MM.1S (cell line): ENCODE data around the gene RUNX2.
A peak's percentile ranks its signal among the peaks of the same experiment; 100 is the strongest.

Source experiments
- DNase-seq: peaks from one replicate; pipeline ENCODE4 v3.0.0-alpha.2; 2015
- H2AFZ ChIP-seq: fragments of 300-600 bp; sonication (generic); 2 replicates; pipeline ENCODE4 v1.6.0; 2016; ENCODE audit warnings: antibody characterized with exemption, low read length
- H3F3A ChIP-seq: fragments of 300-600 bp; sonication (generic); 2 replicates; pipeline ENCODE4 v1.6.1; 2016; ENCODE audit warnings: mild to moderate bottlenecking, antibody characterized with exemption, low read length, moderate library complexity, mixed read lengths; ENCODE audit not compliant: insufficient read depth
- H3K27ac ChIP-seq: fragments of 300-600 bp; sonication (generic); 2 replicates; pipeline ENCODE4 v1.5.1; 2016; ENCODE audit warnings: mild to moderate bottlenecking, low read length
- H3K27me3 ChIP-seq: fragments of 300-600 bp; sonication (generic); replicated peaks from 2 replicates; pipeline ENCODE4 v1.6.0; 2016; ENCODE audit warnings: low read length; ENCODE audit not compliant: insufficient read depth
- H3K36me3 ChIP-seq: fragments of 300-600 bp; sonication (generic); replicated peaks from 2 replicates; pipeline ENCODE4 v1.6.1; 2016; ENCODE audit warnings: mild to moderate bottlenecking, low read length, mixed read lengths; ENCODE audit not compliant: insufficient read depth
- H3K4me1 ChIP-seq: fragments of 300-600 bp; sonication (generic); 2 replicates; pipeline ENCODE4 v1.6.1; 2016; ENCODE audit warnings: low read length, mixed read lengths
- H3K4me2 ChIP-seq: fragments of 300-600 bp; sonication (generic); 2 replicates; pipeline ENCODE4 v1.6.0; 2016; ENCODE audit warnings: low read depth, low read length
- H3K4me3 ChIP-seq: fragments of 300-600 bp; sonication (generic); 2 replicates; pipeline ENCODE4 v1.5.1; 2016; ENCODE audit warnings: low read length, mixed read lengths
- H3K79me2 ChIP-seq: fragments of 300-600 bp; sonication (generic); 2 replicates; pipeline ENCODE4 v1.6.1; 2016; ENCODE audit warnings: mixed run types, low read length, mixed read lengths
- H3K9ac ChIP-seq: fragments of 300-600 bp; sonication (generic); 2 replicates; pipeline ENCODE4 v1.6.1; 2016; ENCODE audit warnings: low read length, mixed read lengths
- H3K9me2 ChIP-seq: fragments of 300-600 bp; sonication (generic); replicated peaks from 2 replicates; pipeline ENCODE4 v1.6.1; 2016; ENCODE audit warnings: mild to moderate bottlenecking, low read length, mixed read lengths; ENCODE audit not compliant: insufficient read depth
- H3K9me3 ChIP-seq: fragments of 300-600 bp; sonication (generic); replicated peaks from 2 replicates; pipeline ENCODE4 v1.6.1; 2016; ENCODE audit warnings: mild to moderate bottlenecking, low read length, mixed read lengths; ENCODE audit not compliant: insufficient read depth
- H4K20me1 ChIP-seq: fragments of 300-600 bp; sonication (generic); 2 replicates; pipeline ENCODE4 v1.6.1; 2016; ENCODE audit warnings: mild to moderate bottlenecking, low read length, moderate library complexity, mixed read lengths; ENCODE audit not compliant: insufficient read depth
- EZH2 ChIP-seq: fragments of 300-600 bp; sonication (generic); optimal IDR thresholded peaks from 2 replicates; pipeline ENCODE3; 2017; ENCODE audit warnings: low read depth, mild to moderate bottlenecking, antibody characterized with exemption, low read length, mixed read lengths
- EZH2phosphoT487 ChIP-seq: fragments of 300-600 bp; sonication (generic); IDR thresholded peaks from 2 replicates; pipeline ENCODE4 v1.6.1; 2018; ENCODE audit warnings: antibody characterized with exemption, low read length
- TF ChIP-seq, protein P1 (sequence below): fragments of 300-600 bp; sonication (generic); IDR thresholded peaks from 2 replicates; pipeline ENCODE4 v1.5.1; 2016; ENCODE audit warnings: antibody characterized with exemption, low read length, mixed read lengths

Gene RUNX2

GRCh38 chr6:45424451-45424861 is 96.3 kb downstream of the RUNX2 start:
- Histone ChIP-seq H2AFZ (no peak overlapping the region), H3K27ac (peak overlapping the region; percentile 98), H3K27me3 (no peaks in the 10 kb centered on the region), H3K4me2 (peak overlapping the region; percentile 96), H3K4me1 (peaks cover 23% of the 10 kb centered on the region), H3K36me3 (peaks cover 13% of the 10 kb centered on the region), H3K9ac (peak overlapping the region; percentile 100), H3K9me2 (no peaks in the 10 kb centered on the region), H3K79me2 (peaks cover 94% of the 10 kb centered on the region), H4K20me1 (no peaks in the 10 kb centered on the region), H3F3A (peaks cover 68% of the 10 kb centered on the region), H3K4me3 (peak overlapping the region; percentile 95), H3K9me3 (no peaks in the 10 kb centered on the region)
- DNase-seq = peak; percentile 36
- TF ChIP-seq, protein P1, sequence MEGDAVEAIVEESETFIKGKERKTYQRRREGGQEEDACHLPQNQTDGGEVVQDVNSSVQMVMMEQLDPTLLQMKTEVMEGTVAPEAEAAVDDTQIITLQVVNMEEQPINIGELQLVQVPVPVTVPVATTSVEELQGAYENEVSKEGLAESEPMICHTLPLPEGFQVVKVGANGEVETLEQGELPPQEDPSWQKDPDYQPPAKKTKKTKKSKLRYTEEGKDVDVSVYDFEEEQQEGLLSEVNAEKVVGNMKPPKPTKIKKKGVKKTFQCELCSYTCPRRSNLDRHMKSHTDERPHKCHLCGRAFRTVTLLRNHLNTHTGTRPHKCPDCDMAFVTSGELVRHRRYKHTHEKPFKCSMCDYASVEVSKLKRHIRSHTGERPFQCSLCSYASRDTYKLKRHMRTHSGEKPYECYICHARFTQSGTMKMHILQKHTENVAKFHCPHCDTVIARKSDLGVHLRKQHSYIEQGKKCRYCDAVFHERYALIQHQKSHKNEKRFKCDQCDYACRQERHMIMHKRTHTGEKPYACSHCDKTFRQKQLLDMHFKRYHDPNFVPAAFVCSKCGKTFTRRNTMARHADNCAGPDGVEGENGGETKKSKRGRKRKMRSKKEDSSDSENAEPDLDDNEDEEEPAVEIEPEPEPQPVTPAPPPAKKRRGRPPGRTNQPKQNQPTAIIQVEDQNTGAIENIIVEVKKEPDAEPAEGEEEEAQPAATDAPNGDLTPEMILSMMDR = no peak
- TF ChIP-seq EZH2 = no peak
- no peak for TF ChIP-seq EZH2phosphoT487

- TF ChIP-seq EZH2 (no peak), EZH2phosphoT487 (no peak)
- TF ChIP-seq, protein P1 = no peak
- Histone ChIP-seq H3K4me2 (peak overlapping the region; percentile 96), H4K20me1 (no peaks in the 10 kb centered on the region), H2AFZ (no peak overlapping the region), H3K9me2 (no peaks in the 10 kb centered on the region), H3K4me1 (peaks cover 36% of the 10 kb centered on the region), H3K27ac (peak overlapping the region; percentile 98), H3K4me3 (peak overlapping the region; percentile 95), H3K36me3 (peaks cover 13% of the 10 kb centered on the region), H3K9ac (peak overlapping the region; percentile 100), H3K79me2 (peaks cover 95% of the 10 kb centered on the region), H3F3A (peaks cover 54% of the 10 kb centered on the region), H3K9me3 (no peaks in the 10 kb centered on the region), H3K27me3 (no peaks in the 10 kb centered on the region)
- DNase-seq = peak; percentile 90
Measured at GRCh38 chr6:45426251-45426650, 98.1 kb downstream of the RUNX2 start.

GRCh38 chr6:45427726-45428125 is 99.6 kb downstream of the RUNX2 start:
- Histone ChIP-seq H3K27ac (peak overlapping the region; percentile 98; the same call in 1 of the 2 replicates), H3K27me3 (no peaks in the 10 kb centered on the region), H3K9me3 (no peaks in the 10 kb centered on the region), H3K4me2 (peak overlapping the region; percentile 96), H3K4me3 (peak overlapping the region; percentile 95; the same call in 1 of the 2 replicates), H3K4me1 (peaks cover 50% of the 10 kb centered on the region), H3K9me2 (no peaks in the 10 kb centered on the region), H3F3A (peaks cover 57% of the 10 kb centered on the region), H3K79me2 (peaks cover 96% of the 10 kb centered on the region), H3K9ac (peak overlapping the region; percentile 100; the same call in 1 of the 2 replicates), H2AFZ (no peak overlapping the region), H3K36me3 (peaks cover 20% of the 10 kb centered on the region), H4K20me1 (no peaks in the 10 kb centered on the region)
- TF ChIP-seq EZH2phosphoT487 (no peak), EZH2 (no peak)
- TF ChIP-seq, protein P1 = no peak
- DNase-seq = no peak
